Measurements from ENCODE around the gene RMDN2. TPM values are rescaled to one million over a fixed set of nuclear protein-coding genes. Genes with fewer than 3 reads are reported as not detected.
"Not testable (repeated sequence)": the region's sequence is repeated elsewhere in the genome, so short reads cannot be mapped to it uniquely, and the experiment has no call there.

The RMDN2 gene
- total RNA-seq, 2 experiments from 2014 or later = 1.5 to 2.3 TPM

DNA sequence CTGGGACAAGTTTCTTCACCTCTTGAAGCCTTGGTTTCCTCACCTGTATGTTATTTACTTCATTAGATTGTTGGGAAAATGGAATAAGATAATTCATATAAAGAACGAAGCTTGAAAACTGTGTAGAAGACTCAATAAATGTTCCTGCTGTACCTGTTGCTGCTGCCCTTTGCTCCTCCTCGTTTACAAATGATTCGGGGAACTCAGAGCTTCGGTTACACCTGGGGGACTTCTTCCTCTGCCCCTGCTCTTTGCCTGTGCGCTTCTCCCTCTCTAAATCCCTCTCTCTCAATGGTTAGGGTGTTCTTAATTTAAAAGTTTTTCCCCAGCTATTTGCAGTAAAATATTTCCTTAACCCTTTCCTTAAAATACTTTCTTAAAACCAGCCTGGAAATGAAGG, 3.3 kb upstream of the RMDN2 start:
- ChIA-PET POLR2A (interaction anchor here (1.1 kb wide), 1 partner anchor 29 kb away, joined by 3 read pairs; no protein-coding TSS in a partner anchor), CTCF (interaction anchor here (0.6 kb wide), 1 partner anchor 281 kb away, joined by 3 read pairs; no protein-coding TSS in a partner anchor)
- Mint-ChIP-seq H3K36me3 (ENCODE audit: low read depth) (peaks cover 3% of the 10 kb centered on the region), H3K27me3 (peaks cover 45% of the 10 kb centered on the region), H3K4me3 (no peak overlapping the region), H3K4me1 (peaks cover 8% of the 10 kb centered on the region), H3K9me3 (no peaks in the 10 kb centered on the region), H3K27ac (no peak overlapping the region)
- no peak for DNase-seq

DNA sequence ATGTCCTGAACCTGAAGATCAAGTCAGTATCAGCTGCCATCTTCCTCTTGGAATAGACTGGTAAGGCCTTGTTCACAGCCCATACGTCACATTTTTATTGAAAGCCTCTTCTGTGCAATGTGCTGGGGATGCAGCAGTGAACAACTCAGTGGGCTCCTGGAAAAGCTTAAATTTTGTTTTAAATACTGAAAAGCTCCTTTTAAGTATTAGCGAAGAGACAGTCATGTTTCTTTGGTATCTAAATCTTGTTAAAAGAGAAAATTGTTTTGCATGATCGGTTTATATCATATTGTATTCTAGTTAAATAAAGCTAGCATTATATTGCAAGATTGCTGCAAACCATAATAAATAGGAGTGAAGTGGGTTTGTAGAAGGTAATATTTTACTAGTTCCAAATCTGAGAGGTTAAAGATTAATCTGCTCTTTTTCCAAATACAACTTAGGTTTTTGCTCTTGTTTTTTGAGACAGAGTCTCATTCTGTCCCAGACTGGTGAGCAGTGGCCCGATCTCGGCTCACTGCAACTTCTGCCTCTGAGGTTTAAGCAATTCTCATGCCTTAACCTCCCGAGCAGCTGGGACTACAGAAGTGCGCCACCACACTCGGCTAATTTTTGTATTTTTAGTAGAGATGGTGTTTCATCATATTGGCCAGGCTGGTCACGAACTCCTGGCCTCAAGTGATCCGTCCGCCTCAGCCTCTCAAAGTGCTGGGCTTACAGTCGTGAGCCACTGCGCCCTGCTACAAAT, 1.6 kb upstream of the RMDN2 start:
- ChIA-PET POLR2A (no interaction called here), CTCF (interaction anchor here (0.6 to 0.8 kb wide), 2 partner anchors 32 to 351 kb away, joined by 3 read pairs; no protein-coding TSS in a partner anchor)
- Mint-ChIP-seq H3K4me3 (no peak overlapping the region), H3K27me3 (peaks cover 40% of the 10 kb centered on the region), H3K4me1 (peaks cover 8% of the 10 kb centered on the region), H3K9me3 (no peaks in the 10 kb centered on the region), H3K27ac (no peak overlapping the region), H3K36me3 (ENCODE audit: low read depth) (peaks cover 3% of the 10 kb centered on the region)
- no peak for DNase-seq

DNA sequence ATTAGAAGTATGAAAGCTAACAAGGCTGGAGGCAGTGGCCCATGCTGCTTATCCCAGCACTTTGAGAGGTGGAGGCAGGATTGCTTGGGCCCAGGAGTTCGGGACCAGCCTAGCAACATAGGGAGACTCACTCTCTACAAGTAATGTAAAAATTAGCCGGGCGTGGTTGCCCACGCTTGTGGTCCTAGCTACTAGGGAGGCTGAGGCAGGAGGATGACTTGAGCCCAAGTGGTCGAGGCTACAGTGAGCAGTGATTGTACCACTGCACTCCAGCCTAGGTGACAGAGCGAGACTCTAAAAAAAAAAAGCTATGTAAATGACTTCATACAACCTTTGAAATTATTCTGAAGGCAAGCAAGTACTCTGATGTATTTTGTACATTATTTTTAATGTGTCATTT, 1.5 kb downstream of the RMDN2 start:
- Mint-ChIP-seq H3K4me3 (no peak overlapping the region), H3K4me1 (peaks cover 8% of the 10 kb centered on the region), H3K27me3 (peaks cover 19% of the 10 kb centered on the region), H3K9me3 (peaks cover 2% of the 10 kb centered on the region), H3K36me3 (ENCODE audit: low read depth) (peaks cover 8% of the 10 kb centered on the region), H3K27ac (no peak overlapping the region)
- no peak for DNase-seq
- CTCF ChIA-PET = interaction anchor here (1.7 kb wide), 1 partner anchor 46 kb away, joined by 3 read pairs; no protein-coding TSS in a partner anchor
- POLR2A ChIA-PET = no interaction called here

DNA sequence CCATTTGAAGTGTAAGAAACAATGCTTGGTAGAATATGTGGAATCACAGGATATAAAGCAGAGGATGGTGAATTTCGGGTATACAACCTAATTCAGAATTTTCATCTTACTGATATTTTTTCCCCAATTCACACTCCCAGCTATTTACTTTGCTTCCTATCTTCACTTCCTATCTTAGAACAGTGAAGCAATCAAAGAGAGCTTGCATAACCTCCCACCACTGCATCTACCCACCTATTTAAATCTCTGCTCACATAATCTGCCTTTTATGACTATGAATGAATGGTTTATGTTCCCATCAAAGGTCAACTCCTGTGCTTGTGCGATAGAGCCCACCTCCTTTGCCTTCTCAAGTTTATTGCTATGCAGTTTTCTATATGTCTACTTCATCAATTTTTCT, 3.3 kb downstream of the RMDN2 start:
- no peak overlapping the region for H3K4me3 Mint-ChIP-seq
- DNase-seq = no peak
- H3K4me1 Mint-ChIP-seq = peaks cover 8% of the 10 kb centered on the region
- H3K27me3 Mint-ChIP-seq = peaks cover 7% of the 10 kb centered on the region
- POLR2A ChIA-PET = no interaction called here
- H3K9me3 Mint-ChIP-seq = peaks cover 2% of the 10 kb centered on the region
- H3K27ac Mint-ChIP-seq = no peak overlapping the region
- H3K36me3 Mint-ChIP-seq (ENCODE audit: low read depth) = peaks cover 9% of the 10 kb centered on the region
- CTCF ChIA-PET = no interaction called here

DNA sequence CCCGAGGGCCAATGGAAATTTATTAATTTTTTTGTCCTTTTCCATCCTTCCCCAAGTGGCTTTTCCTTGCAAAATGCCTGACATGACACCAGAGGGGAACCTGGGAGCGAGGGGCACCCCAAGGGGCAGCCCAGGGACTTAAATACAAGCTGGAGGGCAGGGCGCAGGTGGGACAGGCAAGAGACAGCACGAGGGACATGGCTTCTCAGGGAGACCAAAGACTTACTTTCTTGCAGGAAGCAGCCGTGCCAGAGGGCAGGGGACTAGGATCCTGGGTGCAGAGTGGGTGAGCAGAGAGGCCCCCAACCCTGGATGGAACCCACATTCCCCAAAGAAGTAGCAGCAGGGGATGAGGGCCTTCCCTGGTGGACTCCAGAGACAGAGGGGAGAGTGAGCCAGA, 5.3 kb downstream of the RMDN2 start:
- POLR2A ChIA-PET, H3K27ac Mint-ChIP-seq: not testable (repeated sequence)

DNA sequence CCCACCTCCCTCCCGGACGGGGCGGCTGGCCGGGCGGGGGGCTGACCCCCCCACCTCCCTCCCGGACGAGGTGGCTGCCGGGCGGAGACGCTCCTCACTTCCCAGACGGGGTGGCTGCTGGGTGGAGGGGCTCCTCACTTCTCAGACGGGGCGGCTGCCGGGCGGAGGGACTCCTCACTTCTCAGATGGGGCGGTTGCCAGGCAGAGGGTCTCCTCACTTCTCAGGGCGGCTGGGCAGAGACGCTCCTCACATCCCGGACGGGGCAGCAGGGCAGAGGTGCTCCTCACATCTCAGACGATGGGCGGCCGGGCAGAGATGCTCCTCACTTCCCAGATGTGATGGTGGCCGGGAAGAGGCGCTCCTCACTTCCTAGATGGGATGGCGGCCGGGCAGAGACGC, 7.8 kb downstream of the RMDN2 start:
- POLR2A ChIA-PET = not testable (repeated sequence)

More for the DNA sequence above, 5.3 kb downstream of the RMDN2 start:
- H3K9me3 Mint-ChIP-seq; CTCF ChIA-PET; H3K4me3 Mint-ChIP-seq; DNase-seq; H3K36me3 Mint-ChIP-seq (ENCODE audit: low read depth); H3K27me3 Mint-ChIP-seq: not testable (repeated sequence)
- H3K4me1 Mint-ChIP-seq = peaks cover 16% of the 10 kb centered on the region

DNA sequence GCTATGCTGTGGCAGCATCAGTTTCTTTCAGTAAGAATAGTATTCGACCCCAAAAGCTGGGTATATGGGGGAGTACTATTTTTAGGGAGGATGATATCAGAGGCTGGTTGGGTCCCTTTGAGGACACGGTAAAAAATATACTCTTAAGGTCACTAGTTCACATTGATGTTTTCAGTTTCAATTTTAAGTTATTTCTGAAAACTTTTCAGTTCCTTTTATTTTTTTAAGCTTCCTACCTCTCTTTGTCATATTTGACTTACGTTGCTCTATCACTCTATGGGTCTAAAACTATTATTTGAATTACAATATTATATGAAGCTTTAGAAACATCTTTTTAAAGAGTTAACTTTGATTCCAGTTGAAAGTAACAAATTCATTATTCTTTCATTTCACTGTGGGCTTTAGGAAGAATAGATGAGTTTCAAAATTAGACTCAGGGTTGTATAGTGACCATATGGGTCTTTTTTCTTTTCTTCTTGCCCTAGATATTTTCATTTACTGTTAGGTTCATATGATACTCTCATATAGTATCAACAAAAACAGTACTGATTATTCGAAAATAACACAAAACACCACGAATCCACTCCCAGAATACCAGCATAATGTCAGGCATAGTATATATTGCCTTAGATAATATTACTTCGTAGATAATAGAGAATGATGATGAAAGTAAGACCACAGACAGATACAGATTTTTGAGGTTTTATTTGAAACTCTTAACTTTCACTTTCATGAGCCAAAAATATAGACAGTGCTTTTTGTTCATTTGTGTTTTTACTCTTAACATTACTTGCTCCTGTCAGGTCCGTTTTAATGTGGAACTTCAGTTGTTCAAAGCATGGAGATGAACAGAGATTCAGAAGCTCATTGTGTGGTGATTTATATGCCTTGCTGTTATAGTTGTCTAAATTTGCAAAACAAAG, 9.8 kb downstream of the RMDN2 start:
- H3K4me1 Mint-ChIP-seq = peaks cover 19% of the 10 kb centered on the region
- peaks cover 15% of the 10 kb centered on the region for H3K36me3 Mint-ChIP-seq (ENCODE audit: low read depth)
- no peak overlapping the region for H3K27ac Mint-ChIP-seq
- no peak for DNase-seq
- peaks cover 2% of the 10 kb centered on the region for H3K9me3 Mint-ChIP-seq
- H3K27me3 Mint-ChIP-seq = peaks cover 19% of the 10 kb centered on the region
- POLR2A ChIA-PET = interaction anchor here (1.0 kb wide), 1 partner anchor 10 kb away, joined by 3 read pairs; the partner anchor contains the start of gene RMDN2
- CTCF ChIA-PET = interaction anchor here (0.8 kb wide), 1 partner anchor 557 kb away, joined by 3 read pairs; no protein-coding TSS in a partner anchor
- H3K4me3 Mint-ChIP-seq = peak overlapping the region; percentile 31

More for the DNA sequence above, 7.8 kb downstream of the RMDN2 start:
- DNase-seq; H3K9me3 Mint-ChIP-seq; H3K4me3 Mint-ChIP-seq; CTCF ChIA-PET; H3K27ac Mint-ChIP-seq; H3K36me3 Mint-ChIP-seq (ENCODE audit: low read depth): not testable (repeated sequence)
- Mint-ChIP-seq H3K27me3 (peaks cover 11% of the 10 kb centered on the region), H3K4me1 (peaks cover 19% of the 10 kb centered on the region)

DNA sequence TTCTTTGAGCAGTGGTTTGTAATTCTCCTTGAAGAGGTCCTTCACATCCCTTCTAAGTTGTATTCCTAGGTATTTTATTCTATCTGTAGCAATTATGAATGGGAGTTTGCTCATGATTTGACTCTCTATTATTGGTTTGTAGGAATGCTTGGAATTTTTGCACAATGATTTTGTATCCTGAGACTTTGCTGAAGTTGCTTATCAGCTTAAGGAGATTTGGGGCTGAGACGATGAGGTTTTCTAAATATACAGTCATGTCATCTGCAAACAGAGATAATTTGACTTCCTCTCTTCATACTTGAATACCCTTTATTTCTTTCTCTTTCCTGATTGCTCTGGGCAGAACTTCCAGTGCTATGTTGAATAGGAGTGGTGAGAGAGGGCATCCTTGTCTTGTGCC, 12.5 kb downstream of the RMDN2 start:
- CTCF ChIA-PET, DNase-seq, H3K9me3 Mint-ChIP-seq, H3K27ac Mint-ChIP-seq, POLR2A ChIA-PET, H3K4me3 Mint-ChIP-seq: not testable (repeated sequence)
- Mint-ChIP-seq H3K36me3 (ENCODE audit: low read depth) (peaks cover 19% of the 10 kb centered on the region), H3K4me1 (peaks cover 19% of the 10 kb centered on the region), H3K27me3 (peaks cover 23% of the 10 kb centered on the region)

DNA sequence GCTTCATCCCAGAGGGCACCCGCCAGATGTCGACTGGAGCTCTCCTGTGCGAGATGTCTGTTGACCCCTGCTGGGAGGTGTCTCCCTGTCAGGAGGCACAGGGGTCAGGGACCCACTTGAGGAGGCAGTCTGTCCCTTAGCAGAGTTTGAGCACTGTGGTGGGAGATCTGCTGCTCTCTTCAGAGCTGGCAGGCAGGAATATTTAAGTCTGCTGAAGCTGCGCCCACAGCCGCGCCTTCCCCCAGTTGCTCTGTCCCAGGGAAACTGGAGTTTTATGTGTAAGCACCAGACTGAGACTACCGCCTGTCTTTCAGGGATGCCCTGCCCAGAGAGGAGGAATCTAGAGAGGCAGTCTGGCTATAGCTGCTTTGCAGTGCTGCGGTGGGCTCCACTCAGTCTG, 16.2 kb downstream of the RMDN2 start:
- H3K9me3 Mint-ChIP-seq, DNase-seq, POLR2A ChIA-PET, H3K4me1 Mint-ChIP-seq, CTCF ChIA-PET, H3K4me3 Mint-ChIP-seq, H3K27ac Mint-ChIP-seq: not testable (repeated sequence)
- Mint-ChIP-seq H3K27me3 (peaks cover 24% of the 10 kb centered on the region), H3K36me3 (ENCODE audit: low read depth) (peaks cover 19% of the 10 kb centered on the region)

DNA sequence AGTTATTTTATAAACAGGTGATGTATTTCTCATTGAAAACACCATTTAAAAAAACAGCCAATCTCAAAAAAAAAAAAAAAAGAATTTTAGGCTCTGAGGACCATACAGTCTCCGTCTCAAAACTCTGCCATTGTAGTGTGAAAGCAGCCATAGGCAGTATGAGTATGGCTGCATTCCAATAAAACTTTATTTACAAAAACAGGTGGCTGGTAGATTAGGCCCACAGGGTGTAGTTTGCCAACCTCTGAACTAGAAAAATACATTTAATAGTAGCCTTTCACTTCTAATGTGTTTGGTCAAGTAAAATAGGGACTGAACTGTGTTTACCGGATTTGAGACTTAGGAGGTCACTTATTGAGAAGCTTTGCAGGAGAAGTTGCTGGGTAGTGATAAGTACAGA, 19.2 kb downstream of the RMDN2 start:
- H3K4me3 Mint-ChIP-seq = no peak overlapping the region
- ChIA-PET POLR2A (no interaction called here), CTCF (no interaction called here)
- H3K36me3 Mint-ChIP-seq (ENCODE audit: low read depth) = peaks cover 9% of the 10 kb centered on the region
- no peaks in the 10 kb centered on the region for H3K4me1 Mint-ChIP-seq
- H3K27me3 Mint-ChIP-seq = peaks cover 6% of the 10 kb centered on the region
- peaks cover 9% of the 10 kb centered on the region for H3K9me3 Mint-ChIP-seq
- DNase-seq = no peak
- H3K27ac Mint-ChIP-seq = no peak overlapping the region

DNA sequence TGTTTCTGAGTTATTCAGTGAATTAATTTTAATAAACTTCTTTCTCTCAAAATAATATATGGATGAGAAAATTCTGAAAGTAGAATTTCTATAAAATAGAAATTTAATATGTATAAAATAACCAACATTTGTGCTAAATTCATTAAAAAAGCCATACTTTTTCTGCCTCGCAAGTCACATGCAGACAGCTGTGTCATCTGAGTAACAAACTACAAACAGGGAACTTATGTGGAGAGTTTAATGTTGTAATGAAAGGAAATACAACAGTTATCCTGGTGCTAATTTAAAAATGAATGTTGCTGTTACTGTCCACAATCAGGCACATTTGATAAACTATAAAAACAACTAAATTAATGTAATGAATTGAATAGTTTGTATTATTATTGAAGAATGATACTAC, 22.2 kb downstream of the RMDN2 start:
- POLR2A ChIA-PET = no interaction called here

DNA sequence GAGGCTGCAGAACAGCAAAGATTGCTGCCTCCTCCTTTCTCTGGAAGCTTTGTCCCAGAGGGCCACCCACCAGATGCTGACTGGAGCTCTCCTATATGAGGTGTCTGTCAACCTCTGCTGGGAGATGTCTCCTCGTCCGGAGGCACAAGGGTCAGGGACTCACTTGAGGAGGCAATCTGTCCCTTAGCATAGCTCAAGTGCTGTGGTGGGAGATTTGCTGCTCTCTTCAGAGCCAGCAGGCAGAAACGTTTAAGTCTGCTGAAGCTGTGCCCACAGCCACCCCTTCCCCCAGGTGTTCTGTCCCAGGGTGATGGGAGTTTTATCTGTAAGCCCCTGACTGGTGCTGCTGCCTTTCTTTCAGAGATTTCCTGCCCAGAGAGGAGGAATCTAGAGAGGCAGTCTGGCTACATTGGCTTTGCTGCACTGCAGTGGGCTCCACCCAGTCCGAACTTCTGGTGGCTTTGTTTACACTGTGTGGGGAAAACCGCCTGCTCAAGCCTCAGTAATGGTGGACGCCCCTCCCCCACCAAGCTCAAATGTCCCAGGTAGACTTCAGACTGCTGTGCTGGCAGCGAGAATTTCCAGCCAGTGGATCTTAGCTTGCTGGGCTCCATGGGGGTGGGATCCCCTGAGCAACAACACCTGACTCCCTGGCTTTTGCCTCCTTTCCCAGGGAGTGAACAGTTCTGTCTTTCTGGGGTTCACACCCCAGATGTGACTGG, 37.1 kb downstream of the RMDN2 start:
- H3K4me1 Mint-ChIP-seq; H3K27ac Mint-ChIP-seq; H3K27me3 Mint-ChIP-seq; H3K4me3 Mint-ChIP-seq; H3K9me3 Mint-ChIP-seq; CTCF ChIA-PET; DNase-seq; H3K36me3 Mint-ChIP-seq (ENCODE audit: low read depth); POLR2A ChIA-PET: not testable (repeated sequence)

More for the DNA sequence above, 22.2 kb downstream of the RMDN2 start:
- H3K4me3 Mint-ChIP-seq = no peak overlapping the region
- H3K27ac Mint-ChIP-seq = no peak overlapping the region
- no peaks in the 10 kb centered on the region for H3K4me1 Mint-ChIP-seq
- H3K27me3 Mint-ChIP-seq = peaks cover 2% of the 10 kb centered on the region
- H3K9me3 Mint-ChIP-seq = no peaks in the 10 kb centered on the region
- no peak for DNase-seq
- no peaks in the 10 kb centered on the region for H3K36me3 Mint-ChIP-seq (ENCODE audit: low read depth)
- CTCF ChIA-PET = no interaction called here

DNA sequence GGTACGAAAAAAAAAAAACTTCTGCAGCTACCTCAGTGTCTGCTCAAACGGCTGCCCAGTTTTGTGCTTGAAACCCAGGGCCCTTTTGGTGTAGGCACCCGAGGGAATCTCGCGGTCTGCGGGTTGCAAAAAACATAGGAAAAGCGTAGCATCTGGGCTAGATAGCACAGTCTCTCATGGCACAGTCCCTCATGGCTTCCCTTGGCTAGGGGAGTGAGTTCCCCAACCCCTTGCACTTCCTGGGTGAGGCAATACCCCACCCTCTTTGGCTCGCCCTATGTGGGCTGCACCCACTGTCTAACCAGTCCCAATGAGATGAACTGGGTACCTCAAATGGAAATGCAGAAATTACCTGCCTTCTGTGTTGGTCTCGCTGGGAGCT, 37.6 kb downstream of the RMDN2 start:
- DNase-seq; H3K4me1 Mint-ChIP-seq; POLR2A ChIA-PET; H3K27me3 Mint-ChIP-seq; H3K27ac Mint-ChIP-seq; CTCF ChIA-PET; H3K4me3 Mint-ChIP-seq; H3K9me3 Mint-ChIP-seq; H3K36me3 Mint-ChIP-seq (ENCODE audit: low read depth): not testable (repeated sequence)
